Measurements from ENCODE around the gene TNFRSF13B.
"Not testable (repeated sequence)": the region's sequence is repeated elsewhere in the genome, so short reads cannot be mapped to it uniquely, and the experiment has no call there.

TNFRSF13B gene

GRCh38 chr17:16911141-16911937 is 60.6 kb downstream of the TNFRSF13B start:
- no peak for DNase-seq (ENCODE audit: low spot score)

- DNase-seq (ENCODE audit: low spot score), result no peak
These were observed 61.6 kb downstream of the TNFRSF13B start for GRCh38 chr17:16910341-16910740.

- DNase-seq (ENCODE audit: low spot score), result no peak
These were observed 62.3 kb downstream of the TNFRSF13B start for GRCh38 chr17:16909472-16910246.

GRCh38 chr17:16908273-16908672 is 63.6 kb downstream of the TNFRSF13B start:
- DNase-seq (ENCODE audit: low spot score), result no peak

GRCh38 chr17:16906680-16907079 is 65.2 kb downstream of the TNFRSF13B start:
- no peak for DNase-seq (ENCODE audit: low spot score)

GRCh38 chr17:16905593-16906191 is 66.2 kb downstream of the TNFRSF13B start:
- DNase-seq (ENCODE audit: low spot score), result no peak

- not testable (repeated sequence) for DNase-seq (ENCODE audit: low spot score)
These were observed 68.8 kb downstream of the TNFRSF13B start for GRCh38 chr17:16903070-16903469.

GRCh38 chr17:16900288-16900882 is 71.5 kb downstream of the TNFRSF13B start:
- DNase-seq (ENCODE audit: low spot score), result no peak

GRCh38 chr17:16897211-16897896 is 74.6 kb downstream of the TNFRSF13B start:
- DNase-seq (ENCODE audit: low spot score), result not testable (repeated sequence)

- not testable (repeated sequence) for DNase-seq (ENCODE audit: low spot score)
These were observed 75.7 kb downstream of the TNFRSF13B start for GRCh38 chr17:16896235-16896634.

GRCh38 chr17:16893527-16893926 is 78.4 kb downstream of the TNFRSF13B start:
- not testable (repeated sequence) for DNase-seq (ENCODE audit: low spot score)

- DNase-seq (ENCODE audit: low spot score), result not testable (repeated sequence)
These were observed 79.0 kb downstream of the TNFRSF13B start for GRCh38 chr17:16892876-16893454.

- no peak for DNase-seq (ENCODE audit: low spot score)
These were observed 82.8 kb downstream of the TNFRSF13B start for GRCh38 chr17:16889088-16889465.

All from HuH-7.5 (cell line).